Caco-2 (cell line): Measurements from ENCODE around the gene SLC1A7. TPM values are rescaled to one million over a fixed set of nuclear protein-coding genes. Genes with fewer than 3 reads are reported as not detected.

Experiments used
- BruUV-seq: library from RNA; stranded (reverse); fragments of 400-500 nt; replicated peaks from 2 replicates; lab custom pipeline; 2021; lab: Mats Ljungman, UMichigan
- CTCF ChIA-PET: fragments of 300-600 bp; sonication (Branson Sonifier 250); formaldehyde crosslinking; loops from one replicate; lab custom pipeline; 2022; ENCODE audit warnings: antibody characterized with exemption; lab: Charles Lee
- POLR2A ChIA-PET: fragments of 300-600 bp; sonication (Branson Sonifier 250); formaldehyde crosslinking; loops from one replicate; lab custom pipeline; 2022; ENCODE audit warnings: antibody characterized with exemption; lab: Charles Lee
- DNase-seq, 2 experiments: peaks; one replicate each; pipeline versions ENCODE4 v3.0.0 to v3.0.0-alpha.2; 2020 to 2022
- H3K27me3 ChIP-seq: replicated peaks from 2 replicates; pipeline ENCODE4 v1.6.0; 2011; ENCODE audit warnings: low read length; ENCODE audit not compliant: control insufficient read depth, insufficient read depth
- H3K36me3 ChIP-seq: 2 replicates; pipeline ENCODE4 v1.5.1; 2011; ENCODE audit warnings: low read length; ENCODE audit not compliant: control insufficient read depth, insufficient read depth
- H3K4me1 ChIP-seq: fragments of 250-450 bp; sonication (Bioruptor Pico); 2 replicates; pipeline ENCODE4 v1.5.1; 2020; ENCODE audit warnings: mild to moderate bottlenecking
- H3K4me3 ChIP-seq: 2 replicates; pipeline ENCODE4 v1.5.1; 2011; ENCODE audit warnings: low read depth, mild to moderate bottlenecking, control low read depth, low read length
- H3K9me3 ChIP-seq: fragments of 250-450 bp; sonication (Bioruptor Pico); 2 replicates; pipeline ENCODE4 v1.5.1; 2020; ENCODE audit warnings: mild to moderate bottlenecking, moderate library complexity
- H3K27ac Mint-ChIP-seq: one replicate; pipeline ENCODE4 v1.8.0; 2022; ENCODE audit warnings: mixed read lengths; ENCODE audit not compliant: unreplicated experiment
- H3K27me3 Mint-ChIP-seq: one replicate; pipeline ENCODE4 v1.8.0; 2022; ENCODE audit warnings: mixed read lengths; ENCODE audit not compliant: insufficient read depth, unreplicated experiment
- H3K36me3 Mint-ChIP-seq: one replicate; pipeline ENCODE4 v1.8.0; 2022; ENCODE audit warnings: mild to moderate bottlenecking, mixed read lengths; ENCODE audit not compliant: insufficient read depth, unreplicated experiment
- H3K4me1 Mint-ChIP-seq: one replicate; pipeline ENCODE4 v1.8.0; 2022; ENCODE audit warnings: low read depth, mixed read lengths; ENCODE audit not compliant: unreplicated experiment
- H3K4me3 Mint-ChIP-seq: one replicate; pipeline ENCODE4 v1.8.0; 2022; ENCODE audit warnings: mild to moderate bottlenecking, moderate library complexity, mixed read lengths; ENCODE audit not compliant: unreplicated experiment
- H3K9me3 Mint-ChIP-seq: one replicate; pipeline ENCODE4 v1.8.0; 2022; ENCODE audit warnings: mixed read lengths; ENCODE audit not compliant: unreplicated experiment
- CTCF ChIP-seq, 2 experiments: fragments of 200-600 bp in 1 of 2; IDR thresholded peaks; 1 replicate in 1 of 2; 2 replicates in 1 of 2; pipeline versions ENCODE4 v1.5.1 to v1.8.0; 2011 to 2022; ENCODE audit warnings: antibody characterized with exemption in 1 of 2, control low read depth in 1 of 2, inconsistent platforms in 1 of 2, low read depth in 1 of 2, low read length in 1 of 2, mild to moderate bottlenecking in 1 of 2, moderate library complexity in 1 of 2; ENCODE audit not compliant: insufficient read depth in 1 of 2, severe bottlenecking in 1 of 2, unreplicated experiment in 1 of 2
- intact Hi-C: fragments of 100-400 bp; cut with micrococcal nuclease; formaldehyde crosslinking; loops from one replicate; pipeline ENCODE4 v1.10.0; 2022; ENCODE audit not compliant: unreplicated experiment
- total RNA-seq: library from RNA; stranded (reverse); gene quantifications from 2 replicates; pipeline ENCODE4 v1.2.3, GENCODE V29; 2022

The SLC1A7 gene
- total RNA-seq, 1 experiment from 2014 or later, result not detected

DNA sequence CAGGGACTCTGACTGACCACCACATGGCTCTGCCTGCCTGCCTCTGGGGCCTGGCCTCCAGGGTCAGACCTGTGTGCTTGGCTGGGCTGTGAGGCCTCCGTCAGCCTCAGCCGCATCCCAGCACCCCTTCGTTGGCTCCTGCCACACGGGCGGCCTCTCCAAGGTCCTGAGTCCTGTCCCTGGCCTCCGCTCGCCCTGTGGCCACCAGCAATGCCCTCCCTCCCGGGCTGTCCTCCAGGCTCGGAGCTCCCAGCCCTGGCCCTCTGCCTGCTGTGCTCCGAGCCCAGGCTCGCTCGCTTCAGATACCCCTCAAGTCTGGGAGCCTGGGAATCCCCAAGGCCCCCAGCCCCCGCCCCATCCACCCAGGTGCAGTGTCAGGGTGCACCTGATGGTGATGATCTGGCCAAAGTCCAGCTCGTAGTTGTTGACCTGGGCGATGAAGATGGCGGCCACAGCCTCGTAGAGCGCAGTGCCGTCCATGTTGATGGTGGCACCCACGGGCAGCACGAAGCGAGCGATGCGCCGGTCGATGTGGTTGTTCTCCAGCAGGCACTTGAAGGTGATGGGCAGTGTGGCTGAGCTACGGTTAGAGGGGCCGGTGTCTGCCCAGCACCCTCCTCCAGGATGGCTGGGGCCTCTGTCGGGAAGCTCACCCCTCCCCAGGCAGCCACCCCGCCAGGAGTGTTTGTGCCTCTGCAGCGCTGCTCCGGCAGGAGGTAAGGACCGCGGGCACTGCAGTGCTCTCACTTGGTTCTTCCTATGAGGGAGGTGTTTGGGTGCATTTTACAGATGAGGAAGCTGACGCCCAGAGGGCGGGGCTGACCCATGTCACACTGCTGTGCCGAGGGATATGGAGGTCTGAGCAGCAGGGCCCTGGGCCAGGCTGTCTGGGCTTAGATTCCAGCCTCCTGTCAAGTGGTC lies 52.0 kb downstream of the SLC1A7 start:
- peaks cover 20% of the 10 kb centered on the region for H3K4me1 ChIP-seq

DNA sequence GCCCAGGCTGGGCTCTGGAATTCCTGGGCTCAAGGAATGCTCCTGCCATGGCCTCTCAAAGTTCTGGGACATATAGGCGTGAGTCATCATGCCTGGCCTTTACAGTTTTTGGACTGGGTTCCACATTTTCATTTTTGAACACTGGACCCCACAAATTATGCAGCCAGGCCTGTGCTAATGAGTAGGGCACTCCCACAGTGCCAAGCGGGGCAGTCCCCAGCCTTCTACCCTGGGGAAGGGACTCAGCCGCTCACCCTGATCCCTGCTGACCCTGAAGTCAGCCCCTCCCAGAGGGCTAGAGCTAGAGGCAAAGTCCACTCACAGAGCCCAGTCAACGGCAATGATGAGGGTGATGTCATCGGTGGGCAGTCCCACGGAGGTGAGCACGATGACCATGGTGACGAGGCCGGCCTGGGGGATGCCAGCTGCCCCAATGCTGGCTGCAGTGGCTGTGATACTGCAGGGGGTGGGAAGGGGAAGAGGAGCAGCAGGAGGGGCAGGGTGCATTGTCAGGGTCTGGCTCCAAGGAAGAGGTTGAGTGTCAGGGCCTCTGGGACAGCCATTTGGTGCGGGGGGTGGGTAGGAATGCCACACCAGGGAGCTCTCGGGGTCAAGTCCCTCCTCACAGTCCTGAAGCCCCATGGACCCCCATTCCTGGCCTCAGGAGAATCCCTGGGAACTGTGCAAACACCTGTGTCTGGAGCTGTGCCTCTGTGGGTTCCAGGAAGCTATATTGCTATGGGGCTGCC lies 52.8 kb downstream of the SLC1A7 start:
- peak; percentile 60 to 82 for DNase-seq
- intact Hi-C loops, result no loop called here

More for the DNA sequence above, 52.0 kb downstream of the SLC1A7 start:
- POLR2A ChIA-PET, result interaction anchor here (0.7 kb wide), 1 partner anchor 13 kb away, joined by 5 read pairs; no protein-coding TSS in a partner anchor
- no peak for DNase-seq
- Mint-ChIP-seq H3K4me1 (peaks cover 6% of the 10 kb centered on the region), H3K27ac (no peak overlapping the region), H3K9me3 (no peaks in the 10 kb centered on the region), H3K36me3 (peaks cover 5% of the 10 kb centered on the region), H3K27me3 (no peaks in the 10 kb centered on the region), H3K4me3 (no peak overlapping the region)
- CTCF ChIA-PET, result interaction anchor here (0.7 kb wide), 1 partner anchor 17 kb away, joined by 3 read pairs; no protein-coding TSS in a partner anchor
- Histone ChIP-seq H3K27me3 (no peaks in the 10 kb centered on the region), H3K9me3 (no peaks in the 10 kb centered on the region), H3K36me3 (no peaks in the 10 kb centered on the region), H3K4me3 (no peak overlapping the region)
- intact Hi-C loops, result no loop called here
- no TSS peak for BruUV-seq
- TF ChIP-seq CTCF (IDR thresholded peaks at IDR 0.05; ENCODE audit: insufficient read depth in 1 of 2, low read depth in 1 of 2, low read length in 1 of 2, severe bottlenecking in 1 of 2, unreplicated experiment in 1 of 2), result no peak

More for the DNA sequence above, 52.8 kb downstream of the SLC1A7 start:
- POLR2A ChIA-PET, result no interaction called here
- BruUV-seq, result no TSS peak
- TF ChIP-seq CTCF (IDR thresholded peaks at IDR 0.05; ENCODE audit: insufficient read depth in 1 of 2, low read depth in 1 of 2, low read length in 1 of 2, severe bottlenecking in 1 of 2, unreplicated experiment in 1 of 2), result no peak
- CTCF ChIA-PET, result no interaction called here
- no peaks in the 10 kb centered on the region for H3K27me3 ChIP-seq
- no peaks in the 10 kb centered on the region for H3K36me3 Mint-ChIP-seq
- peaks cover 20% of the 10 kb centered on the region for H3K4me1 ChIP-seq
- no peaks in the 10 kb centered on the region for H3K36me3 ChIP-seq
- no peaks in the 10 kb centered on the region for H3K9me3 ChIP-seq
- no peaks in the 10 kb centered on the region for H3K9me3 Mint-ChIP-seq
- H3K4me1 Mint-ChIP-seq, result peaks cover 6% of the 10 kb centered on the region
- peak overlapping the region; percentile 76 for H3K27ac Mint-ChIP-seq
- H3K4me3 ChIP-seq, result no peak overlapping the region
- no peaks in the 10 kb centered on the region for H3K27me3 Mint-ChIP-seq
- H3K4me3 Mint-ChIP-seq, result no peak overlapping the region
